Measurements from ENCODE around the gene SPATA3.

- TF ChIP-seq CTCF (conservative IDR thresholded peaks at IDR 0.05; ENCODE audit: low read depth in 2 of 2) (no peak), REST (IDR thresholded peaks at IDR 0.05; ENCODE audit: unreplicated experiment) (no peak), STAT1 (IDR thresholded peaks at IDR 0.05; ENCODE audit: unreplicated experiment) (no peak), POLR2AphosphoS5 (IDR thresholded peaks at IDR 0.05; ENCODE audit: low read depth) (no peak), EZH2 (IDR thresholded peaks at IDR 0.05; ENCODE audit: low read depth, unreplicated experiment) (no peak), EZH2phosphoT487 (IDR thresholded peaks at IDR 0.05; ENCODE audit: unreplicated experiment) (no peak)
Measured at GRCh38 chr2:231046916-231047273, 51.0 kb downstream of the SPATA3 start.
